Neural cell (in vitro differentiated cells): ENCODE measurements around the gene C3orf62. TPM values are rescaled to one million over a fixed set of nuclear protein-coding genes. Genes with fewer than 3 reads are reported as not detected.

Experiments
- H2AFZ ChIP-seq: fragments of 200-600, 300-800 bp; sonication (generic), shearing (Covaris generic); 2 replicates; pipeline ENCODE4 v1.6.0; 2014; ENCODE audit warnings: low read depth, mild to moderate bottlenecking, antibody characterized with exemption, low read length, moderate library complexity
- H3F3A ChIP-seq: fragments of 200-600 bp; shearing (Covaris generic); 2 replicates; pipeline ENCODE4 v1.6.1; 2016; ENCODE audit warnings: mild to moderate bottlenecking, moderate library complexity, mixed read lengths, antibody characterized with exemption, low read length; ENCODE audit not compliant: insufficient read depth, poor library complexity, severe bottlenecking
- H3K27ac ChIP-seq: fragments of 200-600, 300-800 bp; sonication (generic), shearing (Covaris generic); 2 replicates; pipeline ENCODE4 v1.5.1; 2014; ENCODE audit warnings: mild to moderate bottlenecking, low read length, moderate library complexity
- H3K27me3 ChIP-seq: fragments of 300-800, 200-600 bp; sonication (generic), shearing (Covaris generic); 2 replicates; pipeline ENCODE4 v1.6.0; 2014; ENCODE audit warnings: mild to moderate bottlenecking, low read depth, low read length, moderate library complexity; ENCODE audit not compliant: insufficient read depth
- H3K36me3 ChIP-seq: fragments of 300-800, 200-600 bp; sonication (generic), shearing (Covaris generic); 2 replicates; pipeline ENCODE4 v1.5.1; 2014; ENCODE audit warnings: mild to moderate bottlenecking, antibody characterized with exemption, low read length, moderate library complexity; ENCODE audit not compliant: insufficient read depth
- H3K4me2 ChIP-seq: fragments of 300-800, 200-600 bp; sonication (generic), shearing (Covaris generic); 2 replicates; pipeline ENCODE4 v1.6.0; 2014; ENCODE audit warnings: mild to moderate bottlenecking, low read length
- H3K4me3 ChIP-seq: fragments of 300-800, 200-600 bp; sonication (generic), shearing (Covaris generic); 2 replicates; pipeline ENCODE4 v1.5.1; 2014; ENCODE audit warnings: mild to moderate bottlenecking, low read length, moderate library complexity
- H3K79me2 ChIP-seq: fragments of 200-600 bp; shearing (Covaris generic); replicated peaks from 2 replicates; pipeline ENCODE4 v1.6.0; 2014; ENCODE audit warnings: mild to moderate bottlenecking, low read length, moderate library complexity; ENCODE audit not compliant: insufficient read depth
- H3K9ac ChIP-seq: fragments of 300-800, 200-600 bp; sonication (generic), shearing (Covaris generic); 2 replicates; pipeline ENCODE4 v1.6.1; 2016; ENCODE audit warnings: mild to moderate bottlenecking, low read length, mixed read lengths
- H3K9me2 ChIP-seq: fragments of 200-600 bp; shearing (Covaris generic); 2 replicates; pipeline ENCODE4 v1.6.1; 2016; ENCODE audit warnings: mild to moderate bottlenecking, low read length, mixed read lengths; ENCODE audit not compliant: insufficient read depth
- H3K9me3 ChIP-seq: fragments of 200-600, 300-800 bp; sonication (generic), shearing (Covaris generic); 2 replicates; pipeline ENCODE4 v1.6.1; 2016; ENCODE audit warnings: mild to moderate bottlenecking, mixed run types, low read length, moderate library complexity, mixed read lengths
- H4K20me1 ChIP-seq: fragments of 200-600 bp; shearing (Covaris generic); 2 replicates; pipeline ENCODE4 v1.6.1; 2016; ENCODE audit warnings: mild to moderate bottlenecking, mixed run types; ENCODE audit not compliant: insufficient read depth
- CTCF ChIP-seq: fragments of 450-650 bp; IDR thresholded peaks from 2 replicates; pipeline ENCODE4 v1.5.1; 2014; ENCODE audit warnings: antibody characterized with exemption, mild to moderate bottlenecking, moderate library complexity; ENCODE audit not compliant: poor library complexity, severe bottlenecking
- EP300 ChIP-seq: fragments of 450-650 bp; conservative IDR thresholded peaks from 2 replicates; pipeline ENCODE4 v1.6.1; 2014; ENCODE audit warnings: antibody characterized with exemption, mild to moderate bottlenecking, moderate library complexity; ENCODE audit not compliant: poor library complexity, severe bottlenecking
- EZH2 ChIP-seq: fragments of 200-600, 300-800 bp; shearing (Covaris generic), sonication (generic); IDR thresholded peaks from 2 replicates; pipeline ENCODE4 v1.6.1; 2014; ENCODE audit warnings: antibody characterized with exemption, low read length, borderline replicate concordance, mild to moderate bottlenecking; ENCODE audit not compliant: insufficient read depth, poor library complexity, severe bottlenecking
- MXI1 ChIP-seq: fragments of 450-650 bp; conservative IDR thresholded peaks from 2 replicates; pipeline ENCODE4 v1.6.1; 2014; ENCODE audit warnings: antibody characterized with exemption, mild to moderate bottlenecking; ENCODE audit not compliant: poor library complexity, severe bottlenecking
- POLR2AphosphoS5 ChIP-seq: IDR thresholded peaks from 2 replicates; pipeline ENCODE4 v1.6.1; 2012
- RAD21 ChIP-seq: fragments of 450-650 bp; conservative IDR thresholded peaks from 2 replicates; pipeline ENCODE4 v1.6.1; 2014; ENCODE audit warnings: antibody characterized with exemption, mild to moderate bottlenecking, moderate library complexity
- REST ChIP-seq: IDR thresholded peaks from 2 replicates; pipeline ENCODE4 v1.6.1; 2012; ENCODE audit warnings: borderline replicate concordance
- SMC3 ChIP-seq: fragments of 450-650 bp; conservative IDR thresholded peaks from 2 replicates; pipeline ENCODE4 v1.6.1; 2014; ENCODE audit warnings: antibody characterized with exemption, mild to moderate bottlenecking, moderate library complexity; ENCODE audit not compliant: poor library complexity
- TAF1 ChIP-seq: IDR thresholded peaks from 2 replicates; pipeline ENCODE4 v1.6.1; 2012; ENCODE audit warnings: low read depth
- polyA plus RNA-seq: library from polyadenylated mRNA; depleted of rRNA; stranded (reverse); fragments of >200 nt; gene quantifications from 2 replicates; pipeline ENCODE4 v1.2.3, GENCODE V29; 2014

The C3orf62 gene
- polyA plus RNA-seq, 1 donor from 2014 or later = 15.6 TPM

- Histone ChIP-seq H3K4me2 (no peak overlapping the region), H4K20me1 (no peaks in the 10 kb centered on the region), H3K9me3 (no peaks in the 10 kb centered on the region), H3K27ac (no peak overlapping the region), H3K27me3 (no peaks in the 10 kb centered on the region), H3K9ac (no peak overlapping the region), H3K4me3 (no peak overlapping the region), H2AFZ (no peak overlapping the region), H3F3A (no peaks in the 10 kb centered on the region), H3K36me3 (no peaks in the 10 kb centered on the region), H3K9me2 (no peaks in the 10 kb centered on the region), H3K79me2 (no peaks in the 10 kb centered on the region)
- TF ChIP-seq EZH2 (no peak), RAD21 (peak; percentile 46), TAF1 (no peak), POLR2AphosphoS5 (no peak), MXI1 (no peak), SMC3 (peak; percentile 46), CTCF (peak; percentile 61)
Observed at GRCh38 chr3:49295489-49296058, 18.5 kb upstream of the C3orf62 start.

GRCh38 chr3:49294343-49294742, 17.3 kb upstream of the C3orf62 start:
- Histone ChIP-seq H4K20me1 (no peaks in the 10 kb centered on the region), H3K9me2 (no peaks in the 10 kb centered on the region), H3K9ac (no peak overlapping the region), H3K4me2 (no peak overlapping the region), H3F3A (no peaks in the 10 kb centered on the region), H3K4me3 (no peak overlapping the region), H3K9me3 (no peaks in the 10 kb centered on the region), H2AFZ (no peak overlapping the region), H3K79me2 (no peaks in the 10 kb centered on the region), H3K27me3 (no peaks in the 10 kb centered on the region), H3K27ac (no peak overlapping the region), H3K36me3 (no peaks in the 10 kb centered on the region)
- TF ChIP-seq RAD21 (no peak), EP300 (no peak), SMC3 (no peak), POLR2AphosphoS5 (no peak), REST (no peak), TAF1 (no peak), CTCF (no peak), MXI1 (no peak), EZH2 (no peak)
